DMS153 (cell line): ENCODE data around the gene ADGRA3.
"Not testable (repeated sequence)": the region's sequence is repeated elsewhere in the genome, so short reads cannot be mapped to it uniquely, and the experiment has no call there.

ENCODE experiments used
- DNase-seq: peaks from one replicate; lab custom pipeline; 2025; lab: John Stamatoyannopoulos, UW

The ADGRA3 gene

GRCh38 chr4:22478426-22478825 is 37.4 kb downstream of the ADGRA3 start:
- DNase-seq: no peak

GRCh38 chr4:22477813-22478182 is 38.1 kb downstream of the ADGRA3 start:
- DNase-seq: no peak

GRCh38 chr4:22477136-22477812 is 38.6 kb downstream of the ADGRA3 start:
- DNase-seq: no peak

GRCh38 chr4:22476011-22476410 is 39.9 kb downstream of the ADGRA3 start:
- DNase-seq: no peak

GRCh38 chr4:22475311-22475646 is 40.6 kb downstream of the ADGRA3 start:
- not testable (repeated sequence) for DNase-seq

- no peak for DNase-seq
Measured at GRCh38 chr4:22474636-22475310, 41.1 kb downstream of the ADGRA3 start.

GRCh38 chr4:22473268-22473667 is 42.6 kb downstream of the ADGRA3 start:
- no peak for DNase-seq

GRCh38 chr4:22471999-22472461 is 43.8 kb downstream of the ADGRA3 start:
- no peak for DNase-seq

GRCh38 chr4:22471419-22471818 is 44.4 kb downstream of the ADGRA3 start:
- DNase-seq: no peak

GRCh38 chr4:22466581-22466980 is 49.3 kb downstream of the ADGRA3 start:
- no peak for DNase-seq

GRCh38 chr4:22465996-22466395 is 49.9 kb downstream of the ADGRA3 start:
- no peak for DNase-seq

GRCh38 chr4:22465349-22465748 is 50.5 kb downstream of the ADGRA3 start:
- no peak for DNase-seq

GRCh38 chr4:22463179-22463578 is 52.7 kb downstream of the ADGRA3 start:
- DNase-seq: no peak

GRCh38 chr4:22462688-22463087 is 53.2 kb downstream of the ADGRA3 start:
- no peak for DNase-seq

- no peak for DNase-seq
Measured at GRCh38 chr4:22460266-22460665, 55.6 kb downstream of the ADGRA3 start.

- no peak for DNase-seq
Measured at GRCh38 chr4:22458098-22458497, 57.8 kb downstream of the ADGRA3 start.

GRCh38 chr4:22457348-22457747 is 58.5 kb downstream of the ADGRA3 start:
- no peak for DNase-seq

- DNase-seq: no peak
Measured at GRCh38 chr4:22456291-22456690, 59.6 kb downstream of the ADGRA3 start.

GRCh38 chr4:22454955-22455354 is 60.9 kb downstream of the ADGRA3 start:
- DNase-seq: no peak

- no peak for DNase-seq
Measured at GRCh38 chr4:22454216-22454838, 61.5 kb downstream of the ADGRA3 start.

GRCh38 chr4:22444813-22445212 is 71.1 kb downstream of the ADGRA3 start:
- no peak for DNase-seq

- no peak for DNase-seq
Measured at GRCh38 chr4:22442956-22443355, 72.9 kb downstream of the ADGRA3 start.

GRCh38 chr4:22440999-22441398 is 74.9 kb downstream of the ADGRA3 start:
- no peak for DNase-seq
